22Rv1 (cell line): ENCODE measurements around the gene WTAP.
"Not testable (repeated sequence)": the region's sequence is repeated elsewhere in the genome, so short reads cannot be mapped to it uniquely, and the experiment has no call there.

Experiments used
- CTCF ChIP-seq: fragments of 450-650 bp; IDR thresholded peaks from 2 replicates; pipeline ENCODE4 v1.5.1; 2017; ENCODE audit warnings: mild to moderate bottlenecking
- ZFX ChIP-seq: fragments of 450-650 bp; IDR thresholded peaks from 2 replicates; pipeline ENCODE4 v1.6.1; 2017; ENCODE audit warnings: antibody characterized with exemption, borderline replicate concordance

GRCh38 chr6:159690135-159690534 is 37.2 kb upstream of the WTAP start:
- not testable (repeated sequence) for TF ChIP-seq CTCF, ZFX
